NCI-H1436 treated with DMSO at 0.1 percent for 48 hours (cell line): Measurements from ENCODE around the gene LILRB4.
"Not testable (repeated sequence)": the region's sequence is repeated elsewhere in the genome, so short reads cannot be mapped to it uniquely, and the experiment has no call there.

Experiments
- DNase-seq: peaks from one replicate; lab custom pipeline; 2025; lab: John Stamatoyannopoulos, UW

The LILRB4 gene

GRCh38 chr19:54650108-54650655 lies 12.6 kb upstream of the LILRB4 start:
- DNase-seq: no peak

- no peak for DNase-seq
Measured at GRCh38 chr19:54653181-54653809, 9.5 kb upstream of the LILRB4 start.

- DNase-seq: no peak
Measured at GRCh38 chr19:54654447-54655321, 8.1 kb upstream of the LILRB4 start.

GRCh38 chr19:54659300-54659699 lies 3.5 kb upstream of the LILRB4 start:
- DNase-seq: no peak

- DNase-seq: no peak
Measured at GRCh38 chr19:54660306-54660705, 2.5 kb upstream of the LILRB4 start.

- DNase-seq: no peak
Measured at GRCh38 chr19:54660964-54661363, 1.8 kb upstream of the LILRB4 start.

- no peak for DNase-seq
Measured at GRCh38 chr19:54661846-54662481, 821 bp upstream of the LILRB4 start.

GRCh38 chr19:54665530-54665929 lies 2.7 kb downstream of the LILRB4 start:
- DNase-seq: no peak

- no peak for DNase-seq
Measured at GRCh38 chr19:54667217-54667616, 4.4 kb downstream of the LILRB4 start.

GRCh38 chr19:54668353-54668752 lies 5.6 kb downstream of the LILRB4 start:
- no peak for DNase-seq

- DNase-seq: no peak
Measured at GRCh38 chr19:54670576-54671357, 8.0 kb downstream of the LILRB4 start.

- no peak for DNase-seq
Measured at GRCh38 chr19:54673222-54673621, 10.4 kb downstream of the LILRB4 start.

- no peak for DNase-seq
Measured at GRCh38 chr19:54674021-54674617, 11.3 kb downstream of the LILRB4 start.

- not testable (repeated sequence) for DNase-seq
Measured at GRCh38 chr19:54676210-54676834, 13.5 kb downstream of the LILRB4 start.

GRCh38 chr19:54677217-54677616 lies 14.4 kb downstream of the LILRB4 start:
- no peak for DNase-seq

GRCh38 chr19:54681596-54681995 lies 18.8 kb downstream of the LILRB4 start:
- DNase-seq: not testable (repeated sequence)

- no peak for DNase-seq
Measured at GRCh38 chr19:54682306-54682856, 19.6 kb downstream of the LILRB4 start.

GRCh38 chr19:54684527-54684926 lies 21.7 kb downstream of the LILRB4 start:
- DNase-seq: no peak

- no peak for DNase-seq
Measured at GRCh38 chr19:54691582-54692297, 29.0 kb downstream of the LILRB4 start.

- DNase-seq: no peak
Measured at GRCh38 chr19:54692298-54692615, 29.5 kb downstream of the LILRB4 start.
